HL-60/S4 (cell line): ENCODE results near the gene SYNPR.

Source experiments
- in situ Hi-C: fragments of 300-500 bp; cut with MboI; formaldehyde crosslinking; loops from 2 replicates; pipeline ENCODE4 v1.14.3; 2022; ENCODE audit warnings: low sequenced_read_pairs

SYNPR gene

GRCh38 chr3:63303238-63303637 is 25.1 kb downstream of the SYNPR start:
- in situ Hi-C loops: no loop called here

DNA sequence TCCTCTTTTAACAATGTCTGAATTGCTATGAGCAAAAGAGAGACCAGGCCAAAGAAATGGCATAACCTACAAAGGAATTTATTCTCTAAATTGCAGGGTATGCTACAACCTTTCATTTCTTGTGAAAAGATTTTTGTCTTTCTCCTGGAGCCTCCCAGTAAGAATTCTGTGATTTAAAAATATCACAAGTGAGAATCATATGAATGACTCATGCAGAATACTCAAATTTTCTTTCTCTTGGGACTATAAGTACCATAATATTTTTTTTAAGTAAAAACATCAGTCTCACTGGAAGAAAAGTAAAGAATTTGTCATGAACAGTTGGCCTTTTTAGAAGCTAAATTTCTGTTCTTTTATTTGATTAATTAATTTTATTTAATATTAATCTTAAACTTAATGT is 26.3 kb downstream of the SYNPR start:
- in situ Hi-C loops: no loop called here

DNA sequence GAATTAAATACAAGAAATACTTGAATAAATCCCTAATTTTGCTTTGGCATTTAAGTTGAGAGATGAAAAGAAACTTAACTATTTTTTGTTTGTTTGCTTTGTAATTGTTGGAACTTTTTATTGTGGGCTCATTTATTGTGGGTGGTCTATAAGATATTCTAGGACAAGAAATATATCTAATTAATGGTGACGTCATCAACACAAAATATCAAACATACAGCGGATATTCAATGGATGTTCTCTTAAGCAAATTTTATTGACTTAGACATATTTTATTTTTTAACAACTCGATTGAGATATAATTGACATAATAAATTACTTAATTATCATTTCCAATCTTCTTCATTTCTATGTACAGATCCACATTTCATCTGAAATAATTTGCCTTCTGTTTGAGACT is 30.0 kb downstream of the SYNPR start:
- in situ Hi-C loops: no loop called here

DNA sequence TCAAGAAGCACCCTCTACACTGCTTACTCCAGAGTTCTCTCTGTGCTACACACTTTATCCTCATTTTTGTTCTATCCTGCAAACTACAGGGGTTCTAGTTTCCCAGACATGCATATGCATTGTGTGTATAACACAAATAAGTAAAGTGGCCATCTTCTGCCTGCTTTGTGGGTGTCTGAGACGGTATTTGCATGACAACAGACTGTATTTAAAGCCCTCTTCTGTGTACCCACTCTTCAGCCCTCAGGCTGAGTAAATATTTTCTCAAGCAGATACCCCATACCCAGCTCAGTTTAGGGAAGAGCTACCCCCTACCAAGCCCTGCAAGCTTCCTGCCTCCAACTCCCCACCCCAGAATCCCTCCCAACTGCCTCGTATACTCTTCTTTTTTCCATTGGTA is 31.7 kb downstream of the SYNPR start:
- in situ Hi-C loops: no loop called here

- in situ Hi-C loops: no loop called here
These were observed 45.7 kb downstream of the SYNPR start for GRCh38 chr3:63323766-63324165.

DNA sequence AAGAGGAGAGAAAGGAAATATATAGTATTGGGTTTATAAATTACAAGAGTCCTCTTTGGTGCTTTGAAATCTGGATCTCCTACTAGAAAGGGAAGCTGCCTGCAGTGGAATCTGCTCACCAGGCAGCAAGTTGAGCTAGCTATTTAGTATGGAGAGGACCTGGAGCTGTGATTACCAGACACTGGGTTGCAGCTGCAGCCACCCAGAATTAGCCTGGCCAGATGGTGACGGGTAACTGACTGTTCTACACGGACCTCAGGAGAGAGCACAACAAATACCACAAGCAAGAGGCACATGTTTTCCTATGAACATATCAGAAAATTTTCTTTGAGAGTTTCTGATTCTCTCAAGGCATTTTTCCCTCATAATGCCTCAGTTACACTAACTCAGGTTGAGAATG is 46.5 kb downstream of the SYNPR start:
- in situ Hi-C loops: no loop called here

DNA sequence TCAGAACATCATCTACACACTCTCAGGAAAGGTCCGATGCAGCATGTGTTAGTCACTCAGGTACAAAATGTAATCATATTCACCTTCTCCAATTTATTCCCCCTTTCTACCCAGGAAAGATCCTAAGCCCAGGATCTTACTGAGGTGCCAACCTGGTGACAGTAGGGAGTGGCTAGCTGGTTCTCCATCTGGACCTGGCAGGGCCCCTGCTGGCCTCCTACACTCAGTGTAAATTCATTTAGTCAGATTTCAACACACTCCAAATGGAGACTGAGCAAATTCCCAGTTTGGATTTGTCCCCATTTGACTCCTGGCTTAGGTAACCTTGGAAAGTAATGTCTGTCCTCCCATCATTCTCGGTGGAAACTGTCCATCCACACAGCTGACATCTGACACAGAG is 47.3 kb downstream of the SYNPR start:
- in situ Hi-C loops: no loop called here

DNA sequence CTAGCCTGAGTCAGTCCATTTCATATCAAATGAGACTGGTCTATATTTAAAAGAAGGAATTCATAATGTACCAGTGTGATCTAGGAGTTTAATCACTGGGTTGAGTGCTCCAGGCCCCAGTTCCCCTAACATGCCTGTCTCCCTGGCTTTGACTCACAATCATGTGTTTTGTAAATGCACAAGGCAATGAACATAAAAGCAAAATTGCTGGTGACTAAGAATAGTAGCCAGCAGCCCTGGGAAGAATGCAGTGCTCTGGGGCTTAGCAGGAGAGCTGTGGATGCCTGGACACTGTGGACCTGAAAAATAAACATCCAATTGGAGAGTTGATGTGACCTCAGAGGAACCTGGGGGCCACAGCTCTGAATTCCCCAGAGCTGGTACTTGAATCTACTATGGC is 50.3 kb downstream of the SYNPR start:
- in situ Hi-C loops: no loop called here

DNA sequence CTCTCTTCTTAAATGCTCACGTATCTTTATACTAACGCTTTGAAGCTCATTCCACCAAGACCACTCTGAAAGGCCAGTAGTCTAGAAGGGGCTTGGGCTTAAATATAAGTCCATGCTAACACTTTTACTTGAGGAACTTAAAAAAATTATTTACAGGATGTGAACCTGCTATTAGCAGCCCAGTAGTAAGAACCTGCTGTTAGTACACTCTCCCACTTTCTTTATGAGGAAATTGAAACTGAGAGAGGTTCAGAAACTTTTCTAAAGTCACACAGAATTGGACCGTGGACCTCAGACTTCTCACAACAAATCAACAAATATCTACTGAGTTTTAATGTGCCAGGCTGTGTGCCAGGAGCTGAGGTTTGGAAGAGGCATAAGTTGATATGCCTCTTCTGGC is 53.4 kb downstream of the SYNPR start:
- in situ Hi-C loops: no loop called here

DNA sequence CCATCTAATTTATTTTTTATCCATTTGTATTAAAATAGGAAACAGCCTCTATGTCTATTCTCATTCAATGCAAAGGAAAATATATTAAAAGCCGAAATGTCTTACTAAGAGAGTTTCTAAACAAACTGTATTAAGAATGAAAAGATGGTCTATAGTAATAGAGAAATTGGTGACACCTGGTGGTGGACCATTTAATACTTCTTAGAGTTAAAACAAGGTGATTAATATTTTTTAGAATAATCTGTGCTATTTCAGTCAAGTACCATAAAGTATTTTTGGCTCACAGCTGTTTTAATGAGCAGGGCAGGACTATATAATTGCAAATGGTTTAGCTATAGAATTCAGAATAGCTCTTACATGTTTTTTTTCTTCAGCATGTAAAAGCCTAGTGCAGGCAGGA is 55.7 kb downstream of the SYNPR start:
- in situ Hi-C loops: no loop called here

DNA sequence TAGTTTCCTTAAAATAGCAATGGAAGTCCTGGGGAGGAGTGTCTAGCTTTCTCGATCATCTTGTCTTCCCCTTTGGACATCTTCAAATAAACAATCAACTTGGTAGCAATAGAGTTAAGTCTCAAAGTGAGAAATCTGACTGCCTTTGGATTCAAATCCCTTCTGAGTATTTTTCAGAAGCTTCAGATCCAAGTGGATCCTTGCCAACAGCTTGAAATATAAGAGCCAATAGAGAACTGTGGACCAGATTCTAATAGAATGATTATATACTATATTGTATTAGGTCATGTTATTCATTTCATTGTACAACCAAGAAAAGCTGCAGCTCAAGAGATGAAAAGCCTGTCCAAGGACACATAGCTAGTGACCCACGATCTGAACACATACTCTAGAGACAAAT is 60.2 kb downstream of the SYNPR start:
- in situ Hi-C loops: no loop called here

DNA sequence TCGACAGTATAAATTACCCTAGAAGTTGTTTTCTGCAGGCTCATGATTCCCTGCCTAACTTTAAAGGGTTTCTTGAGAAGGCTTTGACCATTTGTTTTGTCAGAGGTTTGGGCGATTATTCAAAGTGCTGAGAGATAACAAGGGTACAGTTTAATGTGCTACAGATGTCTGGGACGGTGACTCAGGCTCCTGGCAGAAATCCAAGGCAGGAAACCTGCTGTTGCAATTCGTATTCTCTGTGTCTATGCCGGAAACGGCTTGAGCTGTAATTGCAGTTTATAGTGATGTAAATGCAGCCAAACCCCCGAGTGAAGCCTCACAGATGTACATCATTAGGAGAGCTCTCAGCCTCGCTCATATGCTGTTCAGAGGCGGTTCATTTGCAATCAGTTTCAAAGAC is 65.6 kb downstream of the SYNPR start:
- in situ Hi-C loops: no loop called here

GRCh38 chr3:63344661-63345060 is 66.6 kb downstream of the SYNPR start:
- in situ Hi-C loops: no loop called here

DNA sequence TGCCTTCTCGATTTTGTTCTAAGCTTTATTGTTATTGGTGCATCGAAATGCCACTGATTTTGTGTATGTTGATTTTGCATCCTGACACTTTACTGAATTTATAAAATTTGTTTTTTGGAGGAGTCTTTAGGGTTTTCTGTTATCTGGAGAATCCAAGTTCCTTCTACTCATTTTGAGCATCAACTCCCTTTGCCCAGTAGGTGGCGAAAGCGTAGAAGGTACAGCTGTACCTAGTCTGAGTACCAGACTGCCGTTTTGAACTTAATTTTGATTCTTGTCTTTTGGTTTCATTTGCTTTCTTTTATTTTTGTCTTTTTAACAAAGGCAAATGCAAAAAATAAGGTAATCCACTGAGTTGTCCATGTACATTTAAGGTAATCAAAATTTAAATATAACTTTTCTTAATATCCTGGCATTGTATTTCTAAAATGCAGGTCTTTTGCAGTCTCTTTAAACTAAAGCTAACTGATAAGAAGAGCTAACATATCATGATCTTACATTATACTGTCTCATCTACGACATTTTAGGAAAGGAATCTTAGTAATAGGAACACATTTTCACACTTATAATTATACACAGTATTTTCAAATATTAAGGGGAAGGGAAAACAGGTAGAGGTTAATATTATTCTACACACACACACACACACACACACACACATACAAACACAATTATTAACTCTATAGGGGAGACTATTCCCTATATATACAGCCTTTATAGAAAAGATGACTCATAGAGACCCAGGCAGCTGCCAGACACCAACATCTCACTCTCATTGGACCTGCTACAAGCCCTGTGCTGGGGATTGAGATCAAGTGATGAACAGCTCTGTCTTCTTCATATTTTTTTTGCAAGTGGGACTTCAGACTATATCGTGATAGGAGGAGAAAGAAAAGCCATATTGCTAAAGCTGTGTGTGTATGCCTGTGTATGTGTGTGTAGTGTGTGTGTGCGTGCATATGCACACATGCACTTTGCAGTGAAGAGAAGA is 71.8 kb downstream of the SYNPR start:
- in situ Hi-C loops: no loop called here

DNA sequence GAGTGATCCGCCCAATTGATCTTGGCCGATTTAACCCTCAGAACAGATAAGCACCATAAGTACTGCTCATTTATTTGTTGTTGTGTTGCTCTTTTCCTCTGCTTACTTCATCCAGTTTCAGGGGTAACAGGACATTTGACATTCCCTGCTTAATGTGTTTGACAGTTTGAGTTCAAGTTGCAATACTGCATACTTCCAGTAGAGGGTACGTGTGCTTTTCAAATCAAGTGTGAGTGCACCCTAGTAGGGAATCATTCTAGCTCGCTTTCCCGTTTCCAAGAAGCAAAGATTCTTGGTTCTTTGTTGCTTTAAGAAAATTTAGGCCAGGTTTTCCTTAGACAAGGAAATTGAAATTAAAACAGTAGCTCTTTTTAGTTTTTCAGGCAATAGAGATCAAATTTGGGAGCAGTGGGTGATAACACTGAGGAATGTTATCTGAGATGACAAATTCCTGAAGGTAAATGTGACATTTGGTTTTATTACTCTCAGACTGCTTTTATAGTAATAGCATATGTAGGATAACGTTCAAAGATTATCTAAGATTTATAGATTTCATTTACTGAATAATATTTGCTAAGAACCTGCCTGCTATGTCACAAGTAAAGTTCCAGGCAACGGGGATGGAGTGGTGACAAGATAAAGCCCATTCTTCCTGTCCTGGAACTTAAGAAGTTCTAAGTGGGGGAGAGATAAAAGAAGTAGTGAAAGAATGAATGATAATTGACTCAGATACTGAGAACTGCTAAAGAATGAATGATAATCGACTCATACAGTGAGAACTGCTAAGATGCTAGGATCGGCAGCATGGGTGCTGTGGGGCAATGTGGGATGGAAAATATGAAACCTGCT is 73.3 kb downstream of the SYNPR start:
- in situ Hi-C loops: no loop called here

- in situ Hi-C loops: no loop called here
These were observed 73.8 kb downstream of the SYNPR start for GRCh38 chr3:63352008-63352279.

DNA sequence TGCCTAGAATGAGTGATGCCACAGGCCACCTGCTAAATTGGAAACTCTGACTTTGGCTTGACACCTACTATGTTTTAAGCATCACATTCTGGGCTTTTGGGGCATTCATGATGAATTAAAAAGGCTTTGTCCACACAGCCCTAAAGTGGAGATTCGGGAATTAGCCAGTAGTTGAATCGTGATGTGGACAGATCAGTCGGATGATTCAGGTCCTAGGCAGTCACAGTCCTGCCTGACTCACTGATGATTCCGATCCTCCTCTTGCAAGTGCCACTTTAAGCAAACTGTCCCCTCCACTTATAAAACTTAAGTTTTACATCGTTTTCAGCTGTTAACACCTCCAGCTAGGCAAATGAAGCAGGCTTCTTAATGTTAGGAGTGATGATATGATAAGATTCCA is 75.3 kb downstream of the SYNPR start:
- in situ Hi-C loops: no loop called here

GRCh38 chr3:63354160-63354559 is 76.1 kb downstream of the SYNPR start:
- in situ Hi-C loops: no loop called here

GRCh38 chr3:63355809-63356208 is 77.7 kb downstream of the SYNPR start:
- in situ Hi-C loops: no loop called here

- in situ Hi-C loops: loop anchor here (10.0 kb wide), 1 partner anchor 450 kb away; the partner anchor contains the start of gene C3orf49
These were observed 86.4 kb downstream of the SYNPR start for GRCh38 chr3:63364495-63364894.

GRCh38 chr3:63364910-63365309 is 86.8 kb downstream of the SYNPR start:
- in situ Hi-C loops: loop anchor here (10.0 kb wide), 1 partner anchor 450 kb away; the partner anchor contains the start of gene C3orf49

DNA sequence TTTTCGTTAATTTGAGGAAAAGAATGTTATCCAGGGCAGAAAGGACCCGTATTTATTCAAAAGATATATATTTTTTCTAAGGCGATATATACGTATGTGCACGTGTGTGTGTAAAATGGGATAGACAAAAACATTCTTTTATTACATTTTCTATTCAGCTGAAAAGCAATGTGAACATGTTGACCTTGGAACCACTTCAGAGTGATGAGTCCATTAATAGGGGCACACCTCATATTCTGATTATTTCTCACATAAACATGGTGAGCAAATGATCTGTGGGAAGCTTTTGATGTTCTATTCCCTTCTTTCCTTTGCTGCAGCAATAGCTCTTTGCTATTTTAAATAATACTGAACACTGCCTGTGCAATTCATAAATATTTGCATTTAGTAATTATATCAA is 87.6 kb downstream of the SYNPR start:
- in situ Hi-C loops: loop anchor here (10.0 kb wide), 1 partner anchor 449 kb away; the partner anchor contains the start of gene C3orf49
